Measurements from ENCODE around the gene GSE1.

- TF ChIP-seq, protein P1, sequence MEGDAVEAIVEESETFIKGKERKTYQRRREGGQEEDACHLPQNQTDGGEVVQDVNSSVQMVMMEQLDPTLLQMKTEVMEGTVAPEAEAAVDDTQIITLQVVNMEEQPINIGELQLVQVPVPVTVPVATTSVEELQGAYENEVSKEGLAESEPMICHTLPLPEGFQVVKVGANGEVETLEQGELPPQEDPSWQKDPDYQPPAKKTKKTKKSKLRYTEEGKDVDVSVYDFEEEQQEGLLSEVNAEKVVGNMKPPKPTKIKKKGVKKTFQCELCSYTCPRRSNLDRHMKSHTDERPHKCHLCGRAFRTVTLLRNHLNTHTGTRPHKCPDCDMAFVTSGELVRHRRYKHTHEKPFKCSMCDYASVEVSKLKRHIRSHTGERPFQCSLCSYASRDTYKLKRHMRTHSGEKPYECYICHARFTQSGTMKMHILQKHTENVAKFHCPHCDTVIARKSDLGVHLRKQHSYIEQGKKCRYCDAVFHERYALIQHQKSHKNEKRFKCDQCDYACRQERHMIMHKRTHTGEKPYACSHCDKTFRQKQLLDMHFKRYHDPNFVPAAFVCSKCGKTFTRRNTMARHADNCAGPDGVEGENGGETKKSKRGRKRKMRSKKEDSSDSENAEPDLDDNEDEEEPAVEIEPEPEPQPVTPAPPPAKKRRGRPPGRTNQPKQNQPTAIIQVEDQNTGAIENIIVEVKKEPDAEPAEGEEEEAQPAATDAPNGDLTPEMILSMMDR (IDR thresholded peaks at IDR 0.05) = no peak
- TF ChIP-seq, protein P2, sequence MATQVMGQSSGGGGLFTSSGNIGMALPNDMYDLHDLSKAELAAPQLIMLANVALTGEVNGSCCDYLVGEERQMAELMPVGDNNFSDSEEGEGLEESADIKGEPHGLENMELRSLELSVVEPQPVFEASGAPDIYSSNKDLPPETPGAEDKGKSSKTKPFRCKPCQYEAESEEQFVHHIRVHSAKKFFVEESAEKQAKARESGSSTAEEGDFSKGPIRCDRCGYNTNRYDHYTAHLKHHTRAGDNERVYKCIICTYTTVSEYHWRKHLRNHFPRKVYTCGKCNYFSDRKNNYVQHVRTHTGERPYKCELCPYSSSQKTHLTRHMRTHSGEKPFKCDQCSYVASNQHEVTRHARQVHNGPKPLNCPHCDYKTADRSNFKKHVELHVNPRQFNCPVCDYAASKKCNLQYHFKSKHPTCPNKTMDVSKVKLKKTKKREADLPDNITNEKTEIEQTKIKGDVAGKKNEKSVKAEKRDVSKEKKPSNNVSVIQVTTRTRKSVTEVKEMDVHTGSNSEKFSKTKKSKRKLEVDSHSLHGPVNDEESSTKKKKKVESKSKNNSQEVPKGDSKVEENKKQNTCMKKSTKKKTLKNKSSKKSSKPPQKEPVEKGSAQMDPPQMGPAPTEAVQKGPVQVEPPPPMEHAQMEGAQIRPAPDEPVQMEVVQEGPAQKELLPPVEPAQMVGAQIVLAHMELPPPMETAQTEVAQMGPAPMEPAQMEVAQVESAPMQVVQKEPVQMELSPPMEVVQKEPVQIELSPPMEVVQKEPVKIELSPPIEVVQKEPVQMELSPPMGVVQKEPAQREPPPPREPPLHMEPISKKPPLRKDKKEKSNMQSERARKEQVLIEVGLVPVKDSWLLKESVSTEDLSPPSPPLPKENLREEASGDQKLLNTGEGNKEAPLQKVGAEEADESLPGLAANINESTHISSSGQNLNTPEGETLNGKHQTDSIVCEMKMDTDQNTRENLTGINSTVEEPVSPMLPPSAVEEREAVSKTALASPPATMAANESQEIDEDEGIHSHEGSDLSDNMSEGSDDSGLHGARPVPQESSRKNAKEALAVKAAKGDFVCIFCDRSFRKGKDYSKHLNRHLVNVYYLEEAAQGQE (IDR thresholded peaks at IDR 0.05; ENCODE audit: insufficient read depth in 1 of 2, low read depth in 2 of 2, low read length in 1 of 2) = no peak
- TF ChIP-seq POLR2AphosphoS5 (IDR thresholded peaks at IDR 0.05; ENCODE audit: low read depth, low read length) = no peak
- TF ChIP-seq TCF7L2 (IDR thresholded peaks at IDR 0.05; ENCODE audit: low read depth, low read length) = no peak
Observed at GRCh38 chr16:85678821-85679220, 65.7 kb downstream of the GSE1 start.
